Measurements from ENCODE around the gene MMRN1. TPM values are rescaled to one million over a fixed set of nuclear protein-coding genes. Genes with fewer than 3 reads are reported as not detected.
"Not testable (repeated sequence)": the region's sequence is repeated elsewhere in the genome, so short reads cannot be mapped to it uniquely, and the experiment has no call there.

The MMRN1 gene
- total and polyA plus RNA-seq, 7 donors, result 0.44 to 2.3 (median 1.7) TPM

- intact Hi-C loops (cut with DNase I), result no loop called here
- ATAC-seq, result no peak
These were observed 4.5 kb downstream of the MMRN1 start for GRCh38 chr4:89899152-89899551.

GRCh38 chr4:89899854-89900253, 5.2 kb downstream of the MMRN1 start:
- Histone ChIP-seq H3K4me1 (no peaks in the 10 kb centered on the region), H3K9me3 (no peaks in the 10 kb centered on the region), H3K27ac (no peak overlapping the region), H3K36me3 (ENCODE audit: insufficient read depth in 1 of 2, low read depth in 1 of 2) (no peaks in the 10 kb centered on the region), H3K27me3 (ENCODE audit: insufficient read depth in 3 of 3, low read length in 2 of 3) (no peaks in the 10 kb centered on the region), H3K4me3 (no peak overlapping the region)
- 69 to 81% (median 79%) methylated on average over 1 of the region's 1 CpG for WGBS, 3 donors
- no peak for DNase-seq
- ATAC-seq, result no peak
- TF ChIP-seq CTCF (IDR thresholded peaks at IDR 0.05), result no peak
- intact Hi-C loops (cut with DNase I), result loop anchor here in 1 of 2 donors (5.0 kb wide), 1 partner anchor 673 kb away; no protein-coding TSS in a partner anchor

More at GRCh38 chr4:89899152-89899551, 4.5 kb downstream of the MMRN1 start:
- no peak for DNase-seq
- H3K4me3 ChIP-seq, result no peak overlapping the region
- H3K36me3 ChIP-seq (ENCODE audit: insufficient read depth in 1 of 2, low read depth in 1 of 2), result no peaks in the 10 kb centered on the region
- TF ChIP-seq CTCF (IDR thresholded peaks at IDR 0.05), result no peak
- H3K4me1 ChIP-seq, result no peaks in the 10 kb centered on the region
- H3K27me3 ChIP-seq (ENCODE audit: insufficient read depth in 3 of 3, low read length in 2 of 3), result no peaks in the 10 kb centered on the region
- no peak overlapping the region for H3K27ac ChIP-seq
- H3K9me3 ChIP-seq, result no peaks in the 10 kb centered on the region

- intact Hi-C loops (cut with DNase I), result loop anchor here (2.0 to 5.0 kb wide), 2 partner anchors 675 kb away; no protein-coding TSS in a partner anchor
- H3K27ac ChIP-seq; H3K27me3 ChIP-seq (ENCODE audit: insufficient read depth in 3 of 3, low read length in 2 of 3); DNase-seq; H3K4me3 ChIP-seq; H3K36me3 ChIP-seq (ENCODE audit: insufficient read depth in 1 of 2, low read depth in 1 of 2); H3K9me3 ChIP-seq; H3K4me1 ChIP-seq: not testable (repeated sequence)
- peak in 3 of 4 donors; percentile 56 to 66 (median 59) for ATAC-seq
- WGBS, 3 donors, result 0 to 2% (median 1%) methylated on average over 6 of the region's 7 CpGs
- peak; percentile 46 for TF ChIP-seq CTCF (IDR thresholded peaks at IDR 0.05)
These were observed 7.3 kb downstream of the MMRN1 start for GRCh38 chr4:89901808-89902431.

- no peak for ATAC-seq
These were observed 9.9 kb downstream of the MMRN1 start for GRCh38 chr4:89904524-89904923.

More at GRCh38 chr4:89904524-89904923, 9.9 kb downstream of the MMRN1 start:
- H3K4me3 ChIP-seq, result no peak overlapping the region
- no peaks in the 10 kb centered on the region for H3K9me3 ChIP-seq
- no peaks in the 10 kb centered on the region for H3K36me3 ChIP-seq (ENCODE audit: insufficient read depth in 1 of 2, low read depth in 1 of 2)
- H3K27ac ChIP-seq, result no peak overlapping the region
- no peaks in the 10 kb centered on the region for H3K4me1 ChIP-seq
- TF ChIP-seq CTCF (IDR thresholded peaks at IDR 0.05), result no peak
- DNase-seq, result no peak
- WGBS, 3 donors, result 42 to 46% (median 45%) methylated on average over 3 of the region's 3 CpGs
- intact Hi-C loops (cut with DNase I), result loop anchor here in 1 of 2 donors (5.0 kb wide), 1 partner anchor 677 kb away; no protein-coding TSS in a partner anchor
- H3K27me3 ChIP-seq (ENCODE audit: insufficient read depth in 3 of 3, low read length in 2 of 3), result no peaks in the 10 kb centered on the region

Measured in psoas muscle (tissue), 8 donors.